IPS DF 19.7 (cell line): Measurements from ENCODE around the gene BORCS6.
"Not testable (repeated sequence)": the region's sequence is repeated elsewhere in the genome, so short reads cannot be mapped to it uniquely, and the experiment has no call there.

Experiments
- DNase-seq: peaks from one replicate; pipeline ENCODE4 v3.0.0-alpha.2; 2013; ENCODE audit warnings: low read depth, low spot score

Gene BORCS6

DNA sequence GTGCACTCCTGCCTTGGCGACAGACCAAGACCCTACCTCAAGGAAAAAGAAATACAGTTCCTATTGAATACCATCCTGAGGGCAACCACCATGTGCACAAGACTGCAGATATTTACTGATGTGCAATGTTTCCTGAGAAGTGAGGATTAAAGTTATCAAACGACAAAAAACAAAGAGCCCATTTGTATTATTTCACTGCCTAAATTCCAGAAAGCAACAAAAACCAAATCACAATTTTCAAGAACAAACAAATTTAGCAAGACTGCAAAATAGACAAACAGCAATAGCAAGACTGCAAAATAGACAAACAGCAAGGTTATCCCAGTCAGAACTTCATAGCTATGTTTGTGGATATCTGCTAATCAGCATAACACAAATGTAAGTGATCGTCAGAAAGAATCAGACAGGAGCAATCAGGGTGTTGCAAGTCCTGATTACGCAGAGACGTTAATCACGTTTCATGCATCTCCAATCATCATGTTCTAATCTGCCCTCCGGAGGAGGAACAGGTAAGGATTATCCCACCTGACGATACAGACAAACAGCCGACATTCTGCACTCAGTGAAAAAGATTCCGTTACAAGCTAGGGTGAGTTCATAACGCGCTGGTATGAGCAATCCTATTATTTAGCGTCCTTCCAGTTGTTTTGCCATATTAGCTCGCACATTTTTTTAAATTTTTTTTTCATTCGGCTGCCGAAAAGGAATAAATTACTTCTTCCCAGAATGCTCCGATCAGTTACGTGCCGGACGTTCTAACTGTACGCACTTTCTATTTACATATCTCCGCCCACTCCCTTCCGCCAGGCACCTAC lies 16.7 kb downstream of the BORCS6 start:
- no peak for DNase-seq

DNA sequence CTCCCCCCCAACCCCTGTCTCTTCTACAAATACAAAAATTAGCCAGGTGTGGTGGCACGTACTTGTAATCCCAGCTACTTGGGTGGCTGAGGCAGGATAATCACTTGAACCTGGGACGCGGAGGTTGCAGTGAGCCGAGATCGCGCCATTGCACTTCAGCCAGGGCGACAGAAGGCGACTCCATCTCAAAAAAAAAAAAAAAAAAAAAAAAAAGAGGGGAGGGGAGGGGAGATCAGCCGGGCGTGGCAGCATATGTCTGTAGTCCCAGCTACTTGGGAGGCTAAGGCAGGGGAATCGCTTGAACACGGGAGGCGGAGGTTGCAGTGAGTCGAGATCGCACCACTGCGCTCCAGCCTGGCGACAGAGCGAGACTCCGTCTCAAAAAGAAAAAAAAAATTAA lies 19.8 kb downstream of the BORCS6 start:
- not testable (repeated sequence) for DNase-seq

DNA sequence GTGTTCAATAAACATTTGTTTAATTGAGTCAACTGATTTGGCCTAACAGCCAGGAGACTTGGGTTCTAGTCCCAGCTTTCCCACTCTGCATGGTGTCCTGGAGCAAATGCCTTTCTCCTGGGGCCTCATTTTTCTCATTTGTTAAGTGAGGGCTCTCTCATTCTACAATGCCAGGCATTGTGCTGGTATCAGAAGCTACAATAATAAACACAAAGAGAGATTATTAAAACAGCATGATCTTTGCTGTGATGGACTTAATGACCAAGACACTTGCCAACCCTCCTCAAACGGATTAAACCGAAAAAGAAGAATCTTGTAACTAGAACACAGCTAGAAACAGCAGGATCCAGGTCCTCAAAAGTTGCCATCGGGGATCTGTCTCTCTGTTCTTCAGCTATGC lies 22.5 kb downstream of the BORCS6 start:
- DNase-seq = no peak

DNA sequence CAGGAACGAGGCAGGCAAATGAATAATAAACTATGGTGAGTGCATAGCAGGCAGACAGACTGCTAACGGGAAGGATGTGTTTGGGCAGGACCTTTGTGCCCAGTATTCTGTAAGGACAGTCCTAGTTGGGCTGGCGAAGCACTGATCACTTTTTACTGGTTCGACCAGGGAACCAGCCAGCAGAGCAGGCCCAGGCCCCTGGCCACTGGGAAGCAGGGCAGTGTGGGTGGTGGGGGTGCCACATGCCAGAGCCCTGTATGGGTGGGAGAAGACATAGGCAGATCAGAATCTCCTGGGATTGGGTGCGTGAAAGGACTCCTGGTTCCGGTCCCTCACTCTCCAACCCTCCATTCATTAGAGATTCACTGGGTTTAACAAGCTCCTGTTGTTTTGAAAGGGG lies 23.2 kb downstream of the BORCS6 start:
- no peak for DNase-seq

DNA sequence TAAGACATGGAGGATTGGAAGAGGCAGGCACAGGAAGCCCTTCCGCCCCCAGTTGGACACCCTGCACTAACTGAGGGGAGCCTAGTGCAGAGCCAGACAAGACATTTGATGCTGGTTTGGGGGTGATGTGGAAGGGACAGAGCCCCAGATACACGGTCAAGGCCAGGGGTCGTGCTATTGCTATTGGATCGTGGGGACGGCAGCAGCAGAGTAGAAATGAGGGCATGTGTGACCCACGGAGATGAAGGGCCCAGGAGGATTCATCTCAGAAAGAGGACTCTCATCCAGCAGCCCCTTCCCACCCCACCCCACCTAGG lies 25.2 kb downstream of the BORCS6 start:
- DNase-seq = no peak

DNA sequence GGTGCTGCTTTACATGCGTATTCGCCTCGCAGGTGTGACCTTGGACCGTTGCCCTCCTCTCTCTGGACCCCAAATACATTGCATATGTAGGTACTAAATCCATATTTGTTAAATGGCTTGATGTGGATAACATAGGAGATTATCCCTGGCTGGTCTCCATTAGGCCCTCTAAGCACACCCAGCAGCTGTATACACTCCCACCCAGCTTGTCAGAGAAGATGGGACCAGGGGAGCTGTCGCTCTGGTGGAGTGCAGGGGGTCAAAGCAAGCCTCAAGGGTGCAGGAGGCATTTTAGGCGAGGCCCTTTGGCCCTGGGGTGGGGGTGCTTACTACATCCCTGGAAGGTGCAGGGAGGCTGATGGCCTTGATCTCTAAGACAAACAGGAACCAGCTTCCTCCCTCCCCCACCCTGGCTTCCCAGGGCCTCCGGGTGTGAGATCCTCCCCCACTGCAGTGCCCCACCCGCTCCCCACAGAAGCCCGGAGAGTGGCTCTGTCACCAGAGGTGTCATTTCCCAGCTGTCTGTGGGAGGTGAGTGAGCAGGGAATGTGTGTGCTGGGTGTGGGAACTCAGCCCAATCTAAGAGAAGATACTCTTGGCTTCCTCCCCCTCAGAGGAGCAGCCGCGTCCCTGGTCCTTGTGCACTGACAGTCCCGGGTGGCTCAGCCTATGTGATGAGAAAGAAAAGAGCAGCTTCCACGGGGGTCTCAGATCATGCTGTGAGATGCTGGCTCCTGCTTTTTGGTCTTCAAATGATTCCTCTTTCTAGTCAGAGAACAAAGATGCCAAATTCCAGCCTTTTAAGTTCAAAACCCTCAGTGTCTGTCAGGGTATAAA lies 25.8 kb downstream of the BORCS6 start:
- DNase-seq = no peak

DNA sequence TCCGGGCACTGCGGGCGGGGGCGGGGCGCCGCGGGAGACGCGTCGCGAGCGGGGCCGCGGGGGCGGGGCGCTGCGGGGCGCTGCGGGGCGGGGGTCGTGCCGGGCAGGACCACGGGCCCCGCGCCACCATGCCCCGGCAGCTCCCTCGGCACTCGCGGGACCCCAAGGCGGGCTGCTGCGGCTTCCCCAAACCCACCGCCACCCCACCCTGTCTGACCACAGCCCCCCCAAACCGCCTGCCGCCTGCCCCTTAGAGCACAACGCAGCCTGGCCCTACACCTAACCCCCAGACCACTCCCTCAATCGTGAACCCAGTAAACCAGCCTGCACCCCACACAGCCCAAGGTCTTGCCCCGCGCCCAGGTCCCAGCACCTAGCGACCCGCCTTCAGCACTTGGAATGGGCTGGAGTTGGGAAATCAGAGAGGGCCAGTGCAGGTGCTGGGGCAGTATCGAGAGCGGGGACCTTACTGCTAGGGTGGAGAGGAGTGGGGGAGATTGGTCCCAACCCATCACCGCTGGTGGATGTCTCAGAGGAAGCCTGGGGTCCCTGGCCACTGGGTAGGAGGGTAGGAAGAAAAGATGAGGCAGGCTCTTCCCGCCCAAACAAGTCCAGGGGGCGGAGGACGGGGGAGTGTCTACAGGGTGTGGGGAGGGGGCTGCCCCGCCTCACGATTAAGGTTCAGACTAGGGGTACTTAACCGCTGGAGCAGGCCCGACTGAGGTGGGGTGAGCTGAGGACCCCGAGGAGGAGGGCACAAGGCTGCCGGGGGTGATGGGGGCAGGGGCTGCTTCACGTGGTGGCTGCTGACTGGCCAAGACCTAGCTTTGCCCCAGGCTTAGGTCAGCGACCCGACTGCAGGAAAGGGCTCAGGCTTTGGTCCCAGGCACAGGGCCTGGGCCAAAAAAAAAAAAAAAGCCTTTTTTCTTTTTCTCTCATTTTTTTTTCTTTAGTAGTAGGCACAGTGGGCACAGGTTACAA lies 26.7 kb downstream of the BORCS6 start:
- no peak for DNase-seq

DNA sequence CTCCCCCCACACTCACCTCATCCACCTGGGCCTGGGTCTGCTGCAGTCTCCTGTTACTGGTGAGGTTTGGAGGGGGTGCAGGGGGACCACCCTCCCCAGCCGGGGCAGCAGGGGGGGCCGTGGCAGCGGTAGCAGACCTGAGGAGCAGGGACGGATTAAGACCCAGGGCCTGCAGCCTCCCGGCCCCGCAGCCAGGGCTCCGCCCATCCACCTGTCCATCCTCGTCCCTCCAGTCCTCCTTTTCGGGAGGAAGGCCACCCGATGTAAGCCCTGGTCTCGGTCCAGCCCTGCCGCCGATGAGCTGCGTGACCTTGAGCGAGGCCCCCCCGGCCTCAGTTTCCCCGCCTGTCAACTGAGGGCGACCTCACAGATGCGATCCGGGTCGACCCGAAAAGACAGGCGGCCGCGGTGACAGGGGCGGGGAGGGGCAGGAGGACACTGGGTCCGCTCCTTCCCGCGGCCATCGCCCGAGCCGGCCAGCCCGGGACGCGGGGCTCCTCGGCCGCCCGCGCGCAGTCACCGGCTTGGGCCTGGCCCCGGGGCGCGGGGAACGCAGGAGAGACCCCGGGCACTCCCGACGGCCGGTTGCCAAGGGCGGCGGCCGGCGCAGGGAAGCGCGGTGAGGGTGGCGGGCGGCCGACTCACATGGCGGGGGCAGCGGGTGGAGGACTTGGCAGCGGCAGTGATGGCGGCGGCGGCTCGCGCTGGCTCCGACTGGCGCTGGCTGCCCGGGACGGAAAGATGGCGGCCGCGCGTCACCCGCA lies 27.6 kb downstream of the BORCS6 start, which contains the start of gene VAMP2:
Gene VAMP2, minus strand, starts transcription at position 716 of the 764 bp plus-strand sequence. Its CDS starts 69 bp downstream, at position 647.
- DNase-seq = no peak

DNA sequence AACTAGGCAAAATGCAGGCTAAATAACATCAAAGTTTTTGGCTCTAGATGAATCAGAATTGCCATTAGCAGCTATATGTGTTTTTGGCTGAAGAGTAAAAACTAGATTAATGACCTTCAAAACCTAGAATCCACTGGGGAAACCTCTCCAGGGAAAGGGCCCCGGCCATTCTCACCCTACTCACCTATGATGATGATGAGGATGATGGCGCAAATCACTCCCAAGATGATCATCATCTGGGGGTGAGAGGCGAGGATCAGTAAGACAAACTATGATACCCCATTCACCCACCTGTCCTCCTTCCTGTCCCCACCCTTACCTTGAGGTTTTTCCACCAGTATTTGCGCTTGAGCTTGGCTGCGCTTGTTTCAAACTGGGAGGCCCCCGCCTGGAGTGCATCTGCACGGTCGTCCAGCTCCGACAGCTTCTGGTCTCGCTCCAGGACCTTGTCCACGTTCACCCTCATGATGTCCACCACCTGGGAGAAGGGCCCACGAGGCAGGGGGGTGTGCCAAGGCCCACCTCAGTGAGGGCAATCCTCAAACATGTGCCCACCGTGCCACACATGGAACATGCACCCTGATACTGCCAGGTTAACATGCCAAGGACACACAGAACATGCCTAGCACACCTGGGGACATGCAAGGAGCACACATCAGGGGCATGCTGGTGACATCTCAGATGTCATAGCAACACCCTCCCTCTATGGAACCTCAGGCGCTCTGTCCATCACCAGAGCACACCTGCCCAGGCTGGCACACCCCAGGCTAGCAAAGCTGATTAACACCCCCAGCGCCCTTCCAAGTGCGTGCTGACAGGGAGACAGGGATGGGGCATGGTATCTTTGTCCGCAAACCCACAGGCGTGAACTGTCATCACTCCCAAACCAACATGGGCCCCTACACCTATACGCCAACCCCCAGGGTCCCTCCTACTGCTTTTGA lies 28.4 kb downstream of the BORCS6 start:
- DNase-seq = no peak

DNA sequence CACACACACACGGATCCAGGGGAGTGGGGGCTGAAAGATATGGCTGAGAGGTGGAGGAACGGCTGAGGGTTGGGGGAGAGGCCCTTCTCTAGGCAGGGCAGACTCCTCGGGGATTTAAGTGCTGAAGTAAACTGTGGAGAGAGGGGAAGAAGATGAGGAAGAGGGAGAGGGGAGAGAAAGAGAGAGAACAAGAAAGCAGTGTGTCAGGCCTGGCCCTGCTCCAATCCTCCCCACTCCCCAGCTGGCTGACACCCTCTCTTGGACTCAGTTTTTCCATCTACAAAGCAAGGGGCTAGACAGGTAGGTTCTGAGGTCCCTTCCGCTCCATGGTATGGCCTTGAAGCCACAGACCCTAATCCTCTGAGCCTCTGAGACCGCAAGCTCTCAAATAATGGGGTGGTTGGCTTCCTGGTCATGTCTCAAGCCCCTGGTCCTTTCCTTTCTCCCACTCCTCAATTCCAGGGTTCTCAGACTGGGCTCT lies 29.2 kb downstream of the BORCS6 start:
- DNase-seq = no peak

DNA sequence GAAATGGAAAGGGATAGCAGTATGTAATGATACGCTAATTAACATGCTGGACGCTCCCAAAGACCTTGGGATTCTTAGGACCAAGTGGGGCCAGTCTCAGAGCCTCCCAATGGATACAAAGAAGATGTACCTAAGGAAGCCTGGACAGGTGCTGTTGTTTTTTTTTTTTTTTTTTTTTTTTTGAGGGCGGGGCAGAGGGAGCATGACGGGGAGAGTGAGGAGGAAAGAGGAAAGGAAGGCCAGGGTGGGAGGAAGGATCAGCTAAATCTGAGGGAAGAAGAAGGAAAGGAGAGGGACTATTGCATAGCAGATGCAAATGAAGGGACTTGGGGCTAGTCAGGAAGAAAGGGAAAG lies 29.8 kb downstream of the BORCS6 start:
- DNase-seq = no peak

DNA sequence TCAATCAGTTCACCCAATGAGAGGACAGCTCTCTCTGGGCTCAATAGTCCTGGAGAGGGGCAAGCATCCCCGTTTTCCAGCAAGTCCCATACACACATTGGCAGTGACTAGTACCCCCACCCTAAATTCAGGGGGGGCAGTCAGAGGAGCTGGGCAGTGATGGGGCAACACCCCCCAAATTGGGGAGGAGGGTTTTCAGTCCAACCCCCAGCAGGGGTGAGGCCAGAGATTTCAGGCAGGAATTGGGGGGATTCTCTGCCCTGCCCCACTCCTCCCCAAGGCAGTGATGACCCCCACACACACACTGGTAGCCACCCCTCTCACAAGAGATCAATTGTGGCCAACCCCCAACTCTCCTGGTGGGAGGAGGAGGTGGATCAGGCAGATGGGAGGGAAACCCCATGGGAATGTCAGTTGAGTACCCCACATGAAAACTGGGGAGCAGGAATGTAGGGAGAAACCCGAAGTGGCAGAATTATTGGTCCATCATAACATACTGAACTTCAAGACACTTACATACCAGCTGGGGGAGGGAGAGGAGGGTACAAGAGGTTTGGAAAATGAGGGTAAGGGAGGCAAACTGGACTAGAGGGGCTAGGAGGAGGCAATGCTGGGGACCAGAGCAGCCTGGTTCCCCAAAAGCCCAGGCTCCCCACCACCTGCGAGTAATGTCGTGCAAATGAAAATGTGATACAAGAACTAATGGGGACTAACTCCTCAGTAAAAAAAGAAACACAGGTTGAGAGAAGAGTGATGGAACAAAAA lies 30.3 kb downstream of the BORCS6 start:
- DNase-seq = no peak

DNA sequence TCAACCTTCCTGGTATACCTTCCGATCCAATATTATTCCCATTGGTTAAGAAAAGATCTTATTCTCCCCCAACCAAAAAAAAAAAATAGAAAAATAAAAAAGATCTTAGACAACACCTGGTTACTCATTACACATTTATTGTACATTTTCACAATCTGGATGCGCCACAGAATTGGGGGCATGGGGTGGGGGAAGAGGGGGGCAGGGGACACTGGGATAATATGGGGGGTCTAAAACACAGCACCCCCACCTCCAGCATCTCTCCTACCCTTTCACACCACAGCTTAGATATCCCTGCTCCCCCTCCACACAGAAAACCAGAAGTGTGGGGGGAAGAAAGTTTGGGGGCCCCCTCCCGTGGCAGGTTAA lies 31.0 kb downstream of the BORCS6 start:
- DNase-seq = no peak

DNA sequence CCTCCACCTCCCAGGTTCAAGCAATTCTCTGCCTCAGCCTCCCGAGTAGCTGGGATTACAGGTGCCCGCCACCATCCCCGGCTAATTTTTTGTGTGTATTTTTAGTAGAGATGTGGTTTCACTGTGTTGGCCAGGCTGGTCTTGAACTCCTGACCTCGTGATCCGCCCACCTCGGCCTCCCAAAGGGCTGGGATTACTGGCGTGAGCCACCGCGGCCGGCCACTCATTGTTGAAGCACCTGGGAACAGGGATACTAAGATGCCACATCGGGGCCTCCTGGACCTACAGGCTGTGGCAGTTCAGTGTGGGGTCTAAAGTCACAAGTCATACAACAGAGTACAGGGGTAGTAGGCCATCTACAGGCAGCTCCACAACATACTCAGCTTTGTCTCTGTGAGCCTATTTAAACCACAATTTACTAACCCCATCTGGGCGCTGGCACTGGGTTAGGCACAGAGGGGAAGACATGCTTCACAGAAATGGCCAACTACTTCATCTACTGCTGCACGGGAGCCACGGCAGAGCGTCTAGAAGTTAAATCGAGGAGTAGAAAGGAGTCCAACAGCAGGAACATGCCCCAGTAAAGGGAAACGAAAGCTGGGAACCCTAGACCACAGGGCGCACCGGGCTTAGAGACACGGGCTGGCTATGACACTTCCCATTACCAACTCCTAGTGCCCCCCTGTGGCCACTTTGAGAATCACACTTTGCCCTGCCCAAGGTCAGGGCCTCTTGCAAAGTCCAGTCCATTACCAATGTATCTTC lies 31.5 kb downstream of the BORCS6 start:
- DNase-seq = no peak

DNA sequence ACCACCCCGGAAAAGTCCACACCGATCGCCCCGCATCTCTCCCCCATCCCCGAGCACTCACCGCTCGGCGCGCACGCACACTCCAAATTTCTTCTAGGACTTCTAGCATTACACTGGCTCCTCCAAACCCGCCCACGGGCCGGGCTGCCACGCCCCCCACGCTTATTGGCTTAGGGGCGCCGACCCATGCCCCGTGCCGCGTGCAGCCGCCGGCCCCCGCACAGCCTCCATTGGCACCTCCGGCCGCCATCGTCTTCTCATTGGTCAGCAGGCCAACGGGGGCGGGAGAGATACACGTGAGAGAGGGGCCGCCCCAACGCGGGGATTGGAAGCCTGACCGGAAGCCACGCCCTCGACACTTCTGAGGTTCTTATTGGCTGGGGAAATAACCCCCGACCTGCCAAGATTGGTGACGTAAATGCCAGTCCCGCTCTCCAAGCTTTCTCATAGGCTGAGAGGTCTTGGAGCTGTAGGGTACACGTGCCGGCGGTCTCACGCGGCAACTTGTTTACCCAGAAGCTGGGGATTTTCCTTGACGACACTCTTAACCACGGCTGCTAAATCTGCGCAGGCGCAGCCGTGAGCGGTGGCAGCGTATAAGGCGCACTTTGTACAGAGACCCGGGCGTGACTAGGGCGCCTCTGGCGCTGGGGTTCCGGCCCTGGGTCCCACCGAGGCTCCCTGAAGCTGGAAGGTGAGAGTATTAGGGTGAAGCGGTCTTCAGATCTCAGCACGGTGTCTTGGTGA lies 33.6 kb downstream of the BORCS6 start:
- peak; percentile 100 for DNase-seq

DNA sequence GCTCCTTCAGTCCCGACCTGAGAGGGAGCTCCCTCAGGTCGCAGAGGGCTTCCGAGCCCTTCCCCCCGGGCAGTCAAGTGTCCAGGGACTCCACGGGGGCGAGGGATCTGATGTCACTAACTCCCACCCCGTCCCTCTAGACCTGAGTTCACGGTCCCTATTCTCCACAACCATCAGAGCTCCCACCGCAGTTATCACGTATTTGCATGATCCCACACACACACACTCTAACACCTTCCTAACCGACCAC lies 34.1 kb downstream of the BORCS6 start:
- DNase-seq = no peak

DNA sequence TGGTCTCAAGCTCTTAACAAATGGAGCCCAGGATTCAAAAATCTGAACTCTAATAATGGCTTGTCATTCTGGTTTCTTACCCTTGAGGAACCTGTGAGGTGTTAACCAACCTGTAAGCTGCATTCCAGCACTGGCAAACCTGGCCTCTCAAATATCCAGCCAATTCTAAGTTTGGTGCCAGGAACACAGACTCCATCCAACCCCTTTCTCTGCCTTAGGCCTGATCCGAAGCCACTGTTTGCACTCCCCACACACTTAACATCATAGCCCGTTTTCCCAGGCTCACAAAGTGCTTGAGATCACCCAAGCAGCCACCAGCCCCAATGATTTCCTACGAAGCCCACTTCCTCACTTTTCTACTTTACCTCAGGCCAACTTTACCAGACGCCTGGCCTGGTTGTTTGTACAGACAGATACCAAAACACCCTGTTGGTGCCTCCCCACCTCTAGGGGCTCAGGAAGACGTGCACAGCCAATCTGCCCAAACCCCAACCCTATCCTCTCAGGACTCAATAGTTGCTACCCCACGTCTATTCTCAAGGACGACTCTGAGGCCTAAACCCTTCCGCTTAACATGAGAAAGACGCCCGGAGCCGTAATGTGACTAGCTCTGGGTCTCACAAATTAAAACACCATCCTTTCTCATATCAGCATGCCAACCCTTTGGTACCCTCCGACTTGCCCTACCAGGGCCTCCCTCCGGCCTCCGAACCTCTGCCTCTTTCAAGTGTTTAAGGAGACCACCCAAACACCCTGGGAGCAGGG lies 34.6 kb downstream of the BORCS6 start:
- DNase-seq = no peak
